ENCODE results near the gene SESN2. TPM values are rescaled to one million over a fixed set of nuclear protein-coding genes. Genes with fewer than 3 reads are reported as not detected.

The SESN2 gene
- total RNA-seq, 4 donors from 2014 or later, result 13.2 to 20.4 (median 13.8) TPM

GRCh38 chr1:28264897-28265296 lies 5.6 kb downstream of the SESN2 start:
- no peak for DNase-seq (ENCODE audit: low spot score)
- no peak for ATAC-seq (ENCODE audit: low FRiP score)
- no peak for TF ChIP-seq CTCF (IDR thresholded peaks at IDR 0.05)

GRCh38 chr1:28265577-28265976 lies 6.3 kb downstream of the SESN2 start:
- ATAC-seq (ENCODE audit: low FRiP score) (no peak), DNase-seq (ENCODE audit: low spot score) (no peak)

GRCh38 chr1:28266920-28267322 lies 7.6 kb downstream of the SESN2 start:
- ATAC-seq (ENCODE audit: low FRiP score) (no peak), DNase-seq (ENCODE audit: low spot score) (no peak)
- TF ChIP-seq CTCF (IDR thresholded peaks at IDR 0.05), result no peak

More at GRCh38 chr1:28265577-28265976, 6.3 kb downstream of the SESN2 start:
- no peak for TF ChIP-seq CTCF (IDR thresholded peaks at IDR 0.05)

GRCh38 chr1:28267633-28268032 lies 8.3 kb downstream of the SESN2 start:
- TF ChIP-seq CTCF (IDR thresholded peaks at IDR 0.05), result no peak
- ATAC-seq (ENCODE audit: low FRiP score), result no peak
- DNase-seq (ENCODE audit: low spot score), result no peak

GRCh38 chr1:28269529-28269928 lies 10.2 kb downstream of the SESN2 start:
- no peak for TF ChIP-seq CTCF (IDR thresholded peaks at IDR 0.05)
- ATAC-seq (ENCODE audit: low FRiP score), result no peak
- DNase-seq (ENCODE audit: low spot score), result no peak

GRCh38 chr1:28272215-28272852 lies 13.0 kb downstream of the SESN2 start:
- ATAC-seq (ENCODE audit: low FRiP score) (no peak), DNase-seq (ENCODE audit: low spot score) (no peak)
- no peak for TF ChIP-seq CTCF (IDR thresholded peaks at IDR 0.05)

GRCh38 chr1:28273216-28273860 lies 14.0 kb downstream of the SESN2 start:
- TF ChIP-seq CTCF (IDR thresholded peaks at IDR 0.05), result no peak
- no peak for ATAC-seq (ENCODE audit: low FRiP score)
- no peak for DNase-seq (ENCODE audit: low spot score)
